AG10803 (cell line): Measurements from ENCODE around the gene TBX10.

Experiments
- DNase-seq: peaks from one replicate; pipeline ENCODE4 v3.0.0; 2010; ENCODE audit warnings: low read depth
- H3K4me3 ChIP-seq: 2 replicates; pipeline ENCODE4 v1.5.1; 2011; ENCODE audit warnings: mild to moderate bottlenecking, low read length, control low read depth
- CTCF ChIP-seq: conservative IDR thresholded peaks from 2 replicates; pipeline ENCODE4 v1.5.1; 2011; ENCODE audit warnings: mild to moderate bottlenecking, low read length, control low read depth, inconsistent platforms

The TBX10 gene

GRCh38 chr11:67630943-67631331 is 8.6 kb downstream of the TBX10 start:
- no peak for DNase-seq
- TF ChIP-seq CTCF: no peak
- peak overlapping the region; percentile 77 for H3K4me3 ChIP-seq

- H3K4me3 ChIP-seq: peak overlapping the region; percentile 77
- TF ChIP-seq CTCF: peak; percentile 64
- peak; percentile 97 for DNase-seq
Measured at GRCh38 chr11:67630228-67630942, 9.2 kb downstream of the TBX10 start.

- peak; percentile 72 for DNase-seq
Measured at GRCh38 chr11:67629386-67630227, 10.0 kb downstream of the TBX10 start, which contains the start of gene NUDT8. Gene NUDT8, minus strand, starts transcription at chr11:67629937. Its CDS starts 26 bp downstream, at chr11:67629911.

GRCh38 chr11:67628710-67629385 is 10.7 kb downstream of the TBX10 start:
- no peak for DNase-seq
- TF ChIP-seq CTCF: no peak; the same call in 1 of the 2 replicates
- no peak overlapping the region for H3K4me3 ChIP-seq

More at GRCh38 chr11:67629386-67630227, 10.0 kb downstream of the TBX10 start, which contains the start of gene NUDT8:
- H3K4me3 ChIP-seq: peak within 1 kb of the TSS; percentile 77
- peak; percentile 70; the same call in 1 of the 2 replicates for TF ChIP-seq CTCF

- no peak for DNase-seq
- TF ChIP-seq CTCF: no peak
- H3K4me3 ChIP-seq: no peak overlapping the region
Measured at GRCh38 chr11:67627812-67628624, 11.5 kb downstream of the TBX10 start.

GRCh38 chr11:67627441-67627811 is 12.1 kb downstream of the TBX10 start:
- no peak overlapping the region for H3K4me3 ChIP-seq
- TF ChIP-seq CTCF: no peak
- no peak for DNase-seq
